Keratinocyte (primary cell): Measurements from ENCODE around the gene KLHDC4. TPM values are rescaled to one million over a fixed set of nuclear protein-coding genes. Genes with fewer than 3 reads are reported as not detected.

Source experiments
- DNase-seq: peaks from one replicate; pipeline ENCODE4 v3.0.0-alpha.2; 2011; ENCODE audit warnings: low read depth, missing footprints, low spot score
- FAIRE-seq: peaks from 2 replicates; lab custom pipeline; 2011; peaks lifted over from hg19 to GRCh38; lab: Jason Lieb, UNC
- H2AFZ ChIP-seq: 2 replicates; pipeline ENCODE4 v1.6.0; 2012; ENCODE audit warnings: low read length, control low read depth, inconsistent platforms; ENCODE audit not compliant: control insufficient read depth
- H3K27ac ChIP-seq: 2 replicates; pipeline ENCODE4 v1.5.1; 2011; ENCODE audit warnings: low read length; ENCODE audit not compliant: control insufficient read depth, insufficient read depth
- H3K27me3 ChIP-seq: 3 replicates; pipeline ENCODE4 v1.6.0; 2011; ENCODE audit warnings: low read length; ENCODE audit not compliant: control insufficient read depth, insufficient read depth; ENCODE audit errors: extremely low read depth
- H3K36me3 ChIP-seq, 2 experiments: 2 replicates in 1 of 2; 3 replicates in 1 of 2; pipeline ENCODE4 v1.5.1; 2011; ENCODE audit warnings: low read length in 2 of 2, mild to moderate bottlenecking in 1 of 2; ENCODE audit not compliant: control insufficient read depth in 2 of 2, insufficient read depth in 2 of 2; ENCODE audit errors: extremely low read depth in 1 of 2
- H3K4me1 ChIP-seq: 3 replicates; pipeline ENCODE4 v1.5.1; 2011; ENCODE audit warnings: low read length; ENCODE audit not compliant: control insufficient read depth, insufficient read depth; ENCODE audit errors: extremely low read depth
- H3K4me2 ChIP-seq: 3 replicates; pipeline ENCODE4 v1.6.0; 2011; ENCODE audit warnings: low read depth, low read length; ENCODE audit not compliant: control insufficient read depth, insufficient read depth; ENCODE audit errors: extremely low read depth
- H3K4me3 ChIP-seq, 3 experiments: fragments of 200-600 bp in 1 of 3; sonication (generic) in 1 of 3; 2 replicates in 2 of 3; 3 replicates in 1 of 3; pipeline ENCODE4 v1.5.1; 2011 to 2016; ENCODE audit warnings: low read length in 3 of 3, mild to moderate bottlenecking in 3 of 3, control low read depth in 2 of 3, inconsistent platforms in 1 of 3, low read depth in 1 of 3, mixed read lengths in 1 of 3, mixed run types in 1 of 3, moderate library complexity in 1 of 3; ENCODE audit not compliant: control insufficient read depth in 2 of 3, insufficient read depth in 2 of 3; ENCODE audit errors: extremely low read depth in 1 of 3
- H3K79me2 ChIP-seq: 2 replicates; pipeline ENCODE4 v1.6.0; 2012; ENCODE audit warnings: low read length; ENCODE audit not compliant: control insufficient read depth, insufficient read depth
- H3K9ac ChIP-seq: 3 replicates; pipeline ENCODE4 v1.6.0; 2011; ENCODE audit warnings: low read length; ENCODE audit not compliant: control insufficient read depth, insufficient read depth; ENCODE audit errors: extremely low read depth
- H3K9me1 ChIP-seq: 3 replicates; pipeline ENCODE4 v1.6.0; 2011; ENCODE audit warnings: low read length; ENCODE audit not compliant: control insufficient read depth, insufficient read depth; ENCODE audit errors: extremely low read depth
- H3K9me3 ChIP-seq: 2 replicates; pipeline ENCODE4 v1.5.1; 2012; ENCODE audit warnings: low read depth, low read length; ENCODE audit not compliant: control insufficient read depth
- H4K20me1 ChIP-seq: 3 replicates; pipeline ENCODE4 v1.6.0; 2011; ENCODE audit warnings: low read length; ENCODE audit not compliant: control insufficient read depth, insufficient read depth; ENCODE audit errors: extremely low read depth
- EZH2 ChIP-seq: IDR thresholded peaks from one replicate; pipeline ENCODE4 v1.6.1; 2012; ENCODE audit warnings: inconsistent platforms, mild to moderate bottlenecking, low read length, moderate library complexity
- dilution Hi-C: fragments of 300-500 bp; cut with MboI; formaldehyde crosslinking; loops from one replicate; pipeline ENCODE4 v1.7.0; 2020; ENCODE audit warnings: low sequenced_read_pairs; ENCODE audit not compliant: extremely low pct_ligation_motif_present
- polyA plus RNA-seq, 5 experiments: library from polyadenylated mRNA; depleted of rRNA in 3 of 5; stranded (reverse) in 3 of 5; stranded (forward) in 1 of 5; unstranded in 1 of 5; fragments of >200 nt; gene quantifications; 1 replicate in 1 of 5; 2 replicates in 3 of 5; 3 replicates in 1 of 5; pipeline versions ENCODE4 v1.2.1 to v1.2.3, GENCODE V29; 2011 to 2012; ENCODE audit warnings: missing spikeins in 2 of 5, low read depth in 1 of 5, low replicate concordance in 1 of 5
- TF ChIP-seq, protein P1 (sequence below), 3 experiments: IDR thresholded peaks in 1 of 3; conservative IDR thresholded peaks in 1 of 3; optimal IDR thresholded peaks in 1 of 3; 2 replicates in 2 of 3; 3 replicates in 1 of 3; pipeline versions ENCODE3 to v1.5.1; 2011; ENCODE audit warnings: low read length in 3 of 3, mild to moderate bottlenecking in 3 of 3, moderate library complexity in 2 of 3, control low read depth in 1 of 3, inconsistent platforms in 1 of 3; ENCODE audit not compliant: insufficient read depth in 2 of 3; ENCODE audit errors: extremely low read depth in 1 of 3

KLHDC4 gene
- polyA plus RNA-seq, 1 donor (not counting 4 experiments of a cell fraction or from before 2014, with no cell fraction given) = 13.4 TPM

DNA sequence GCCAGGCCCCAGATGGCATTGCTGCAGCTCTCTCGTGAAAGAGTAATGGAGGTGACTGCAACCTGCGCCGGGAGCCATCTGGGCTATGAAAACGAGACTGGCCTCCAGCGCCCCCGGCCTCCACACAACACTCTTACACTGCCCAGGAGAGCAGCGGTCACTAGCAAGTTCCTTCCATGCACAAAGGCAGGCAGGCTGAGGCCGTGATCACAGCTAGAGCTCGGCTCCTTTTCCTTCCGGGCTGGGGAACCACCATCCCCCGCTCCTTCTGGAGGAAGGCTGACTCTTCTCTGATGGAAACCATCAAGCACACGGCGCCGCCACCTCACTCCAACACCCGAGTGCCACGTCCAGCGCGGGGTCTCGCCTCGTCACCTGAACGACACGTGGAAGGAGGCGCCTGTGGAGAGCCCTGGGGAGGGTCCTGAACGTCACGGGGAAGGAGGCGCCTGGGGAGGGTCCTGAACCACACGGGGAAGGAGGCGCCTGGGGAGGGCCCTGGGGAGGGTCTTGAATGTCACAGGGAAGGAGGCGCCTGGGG is 61.9 kb downstream of the KLHDC4 start:
- Histone ChIP-seq H3K4me2 (no peak overlapping the region), H3K27me3 (no peaks in the 10 kb centered on the region), H3K9ac (no peak overlapping the region), H3K9me1 (no peaks in the 10 kb centered on the region), H3K9me3 (no peaks in the 10 kb centered on the region), H3K36me3 (peaks cover 5 to 11% of the 10 kb centered on the region in 2 experiments), H3K27ac (no peak overlapping the region), H3K79me2 (no peaks in the 10 kb centered on the region), H2AFZ (no peak overlapping the region), H3K4me1 (no peaks in the 10 kb centered on the region), H4K20me1 (no peaks in the 10 kb centered on the region), H3K4me3 (no peak overlapping the region)
- TF ChIP-seq, protein P1, sequence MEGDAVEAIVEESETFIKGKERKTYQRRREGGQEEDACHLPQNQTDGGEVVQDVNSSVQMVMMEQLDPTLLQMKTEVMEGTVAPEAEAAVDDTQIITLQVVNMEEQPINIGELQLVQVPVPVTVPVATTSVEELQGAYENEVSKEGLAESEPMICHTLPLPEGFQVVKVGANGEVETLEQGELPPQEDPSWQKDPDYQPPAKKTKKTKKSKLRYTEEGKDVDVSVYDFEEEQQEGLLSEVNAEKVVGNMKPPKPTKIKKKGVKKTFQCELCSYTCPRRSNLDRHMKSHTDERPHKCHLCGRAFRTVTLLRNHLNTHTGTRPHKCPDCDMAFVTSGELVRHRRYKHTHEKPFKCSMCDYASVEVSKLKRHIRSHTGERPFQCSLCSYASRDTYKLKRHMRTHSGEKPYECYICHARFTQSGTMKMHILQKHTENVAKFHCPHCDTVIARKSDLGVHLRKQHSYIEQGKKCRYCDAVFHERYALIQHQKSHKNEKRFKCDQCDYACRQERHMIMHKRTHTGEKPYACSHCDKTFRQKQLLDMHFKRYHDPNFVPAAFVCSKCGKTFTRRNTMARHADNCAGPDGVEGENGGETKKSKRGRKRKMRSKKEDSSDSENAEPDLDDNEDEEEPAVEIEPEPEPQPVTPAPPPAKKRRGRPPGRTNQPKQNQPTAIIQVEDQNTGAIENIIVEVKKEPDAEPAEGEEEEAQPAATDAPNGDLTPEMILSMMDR (optimal IDR thresholded peaks at IDR 0.05 in 1 of 3, IDR thresholded peaks at IDR 0.05 in 1 of 3, conservative IDR thresholded peaks at IDR 0.05 in 1 of 3; ENCODE audit: extremely low read depth in 1 of 3, insufficient read depth in 2 of 3, low read length in 3 of 3) = no peak
- TF ChIP-seq EZH2 = no peak
- FAIRE-seq (no peak), DNase-seq (no peak)
- dilution Hi-C loops = no loop called here

DNA sequence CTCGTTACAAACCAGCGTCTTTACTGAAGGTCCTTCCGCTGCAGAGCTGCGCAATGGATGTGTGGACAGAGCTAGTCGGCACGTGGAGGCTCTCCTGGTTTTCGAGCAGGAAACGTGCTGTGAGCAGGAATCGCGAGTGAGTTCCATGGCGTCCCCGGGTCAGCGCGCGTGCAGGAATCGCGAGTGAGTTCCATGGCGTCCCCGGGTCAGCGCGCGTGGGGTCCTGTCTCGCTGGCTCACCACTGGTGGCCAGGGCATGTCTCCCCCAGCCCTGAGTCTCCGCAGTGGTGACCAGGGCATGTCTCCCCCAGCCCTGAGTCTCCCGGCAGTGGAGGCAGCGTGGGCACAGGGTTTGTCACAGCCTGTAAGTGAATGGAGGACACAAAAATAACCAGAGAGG is 62.7 kb downstream of the KLHDC4 start:
- Histone ChIP-seq H3K4me2 (no peak overlapping the region), H3K36me3 (peaks cover 5 to 10% of the 10 kb centered on the region in 2 experiments), H4K20me1 (no peaks in the 10 kb centered on the region), H3K9me3 (no peaks in the 10 kb centered on the region), H3K9ac (no peak overlapping the region), H3K27ac (no peak overlapping the region), H3K27me3 (no peaks in the 10 kb centered on the region), H3K4me1 (no peaks in the 10 kb centered on the region), H3K79me2 (no peaks in the 10 kb centered on the region), H3K4me3 (no peak overlapping the region), H3K9me1 (no peaks in the 10 kb centered on the region), H2AFZ (no peak overlapping the region)
- TF ChIP-seq EZH2 = no peak
- TF ChIP-seq, protein P1 (optimal IDR thresholded peaks at IDR 0.05 in 1 of 3, IDR thresholded peaks at IDR 0.05 in 1 of 3, conservative IDR thresholded peaks at IDR 0.05 in 1 of 3; ENCODE audit: extremely low read depth in 1 of 3, insufficient read depth in 2 of 3, low read length in 3 of 3) = no peak
- FAIRE-seq = no peak
- dilution Hi-C loops = no loop called here
- DNase-seq = no peak
